Measurements from ENCODE around the gene APOB. TPM values are rescaled to one million over a fixed set of nuclear protein-coding genes. Genes with fewer than 3 reads are reported as not detected.

APOB gene
- total and polyA plus RNA-seq, 2 of the 13 experiments (the other 11 are each of a cell fraction or from before 2014, with no cell fraction given): 1,569 to 2,515 TPM

DNA sequence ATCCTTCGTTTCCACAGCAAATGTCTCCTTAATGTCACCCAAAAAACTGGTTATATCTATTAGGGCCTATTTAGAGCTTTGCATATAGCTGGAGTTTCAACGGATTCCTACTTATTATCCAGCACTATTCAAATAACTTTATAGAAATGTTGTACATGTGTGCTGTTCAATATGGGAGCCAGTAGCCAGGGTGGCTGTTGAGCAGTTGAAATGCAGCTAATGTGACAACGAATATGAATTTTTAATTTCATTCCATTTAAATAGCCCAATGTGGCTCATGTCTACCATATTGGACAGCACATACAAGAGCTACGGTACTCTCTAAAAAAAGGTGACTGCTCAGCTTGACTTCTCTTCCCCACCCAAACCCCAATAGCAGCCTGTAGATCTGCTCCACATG lies 2.4 kb downstream of the APOB start (continued):
- TF ChIP-seq, protein P1, sequence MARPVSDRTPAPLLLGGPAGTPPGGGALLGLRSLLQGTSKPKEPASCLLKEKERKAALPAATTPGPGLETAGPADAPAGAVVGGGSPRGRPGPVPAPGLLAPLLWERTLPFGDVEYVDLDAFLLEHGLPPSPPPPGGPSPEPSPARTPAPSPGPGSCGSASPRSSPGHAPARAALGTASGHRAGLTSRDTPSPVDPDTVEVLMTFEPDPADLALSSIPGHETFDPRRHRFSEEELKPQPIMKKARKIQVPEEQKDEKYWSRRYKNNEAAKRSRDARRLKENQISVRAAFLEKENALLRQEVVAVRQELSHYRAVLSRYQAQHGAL (CRISPR knock-in tag; IDR thresholded peaks at IDR 0.05; ENCODE audit: not compliant biosample characterization): no peak
- no peak for TF ChIP-seq CENPX (CRISPR knock-in tag; IDR thresholded peaks at IDR 0.05)

DNA sequence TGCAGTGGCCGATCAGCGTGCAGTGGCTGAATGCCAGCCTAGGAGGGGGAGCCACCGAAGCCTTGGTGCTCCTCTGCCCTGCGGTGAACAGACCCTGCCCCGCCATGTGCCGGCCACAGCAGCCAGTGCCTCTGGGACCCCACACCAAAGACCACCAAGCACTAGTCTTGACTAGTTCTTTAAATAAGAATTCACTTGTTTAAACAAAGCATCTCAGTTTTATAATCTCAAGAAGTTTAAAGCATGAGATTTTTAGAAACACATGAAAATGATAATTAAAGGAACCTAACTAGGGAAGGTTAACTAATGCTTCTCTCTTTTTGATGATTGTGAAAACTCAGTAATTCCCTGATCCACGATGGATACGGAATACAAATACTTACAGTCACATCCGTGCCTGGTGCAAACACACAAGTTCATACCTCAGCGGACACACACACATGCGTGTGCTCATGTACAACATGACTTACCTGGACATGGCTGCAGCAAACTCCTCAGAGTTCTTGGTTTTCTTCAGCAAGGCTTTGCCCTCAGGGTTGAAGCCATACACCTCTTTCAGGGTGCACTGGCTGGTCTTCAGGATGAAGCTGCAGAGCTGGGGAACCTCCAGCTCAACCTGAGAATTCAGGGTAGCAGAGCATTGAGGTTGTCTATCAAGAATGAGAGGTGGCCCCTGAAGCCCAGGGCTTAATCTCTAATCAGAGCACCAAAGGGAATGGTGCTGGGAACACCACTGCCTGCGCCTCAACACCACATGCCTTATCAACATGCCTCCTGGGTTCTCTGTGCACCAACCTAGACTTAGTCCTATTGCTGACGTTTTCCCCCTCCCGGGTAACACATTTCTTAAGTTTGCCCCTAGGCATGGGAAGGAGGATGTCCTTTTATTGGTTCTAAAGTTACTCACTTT lies 3.1 kb downstream of the APOB start:
- no peaks in the 10 kb centered on the region; a peak in 1 of 5 replicates for H3K27me3 ChIP-seq (ENCODE audit: control insufficient read depth in 1 of 2, insufficient read depth in 2 of 2, low read length in 2 of 2)
- FAIRE-seq (no peak), DNase-seq (ENCODE audit: low spot score) (no peak), ATAC-seq (no peak)
- BruUV-seq (replicated peaks): no TSS peak
- no peak overlapping the region for H2AFZ ChIP-seq (ENCODE audit: low read length)
- peaks cover 76% of the 10 kb centered on the region for H4K20me1 ChIP-seq (ENCODE audit: insufficient read depth, low read length)
- H3K9ac ChIP-seq (ENCODE audit: insufficient read depth, low read depth, low read length): peak overlapping the region; percentile 98
- in situ Hi-C loops (cut with HindIII; ENCODE audit: extremely low pct_ligation_motif_present, low pct_unique_long_range_greater_than_20kb) (loop anchor here (5.0 kb wide), 1 partner anchor 77 kb away; no protein-coding TSS in a partner anchor), intact Hi-C loops (cut with micrococcal nuclease; ENCODE audit: unreplicated experiment) (no loop called here)
- WGBS (ENCODE audit: low lambda C conversion rate): 33% methylated on average over 13 of the region's 14 CpGs
- POLR2A ChIA-PET: interaction anchor here (0.9 to 13.2 kb wide), 19 partner anchors 8 to 121 kb away, joined by 3 to 317 read pairs (median 9); no protein-coding TSS in a partner anchor
- H3K4me1 ChIP-seq (ENCODE audit: insufficient read depth, low read length): peaks cover 76% of the 10 kb centered on the region
- peak overlapping the region; percentile 93 for H3K4me2 ChIP-seq (ENCODE audit: low read depth, low read length)
- peak overlapping the region; percentile 88 to 96 (median 91) for H3K4me3 ChIP-seq (replicated peaks in 1 of 3; ENCODE audit: insufficient read depth in 1 of 3, low read depth in 2 of 3, low read length in 3 of 3)
- peaks cover 44 to 73% of the 10 kb centered on the region in 2 experiments for H3K36me3 ChIP-seq (replicated peaks in 1 of 2; ENCODE audit: control insufficient read depth in 1 of 2, insufficient read depth in 2 of 2, low read length in 2 of 2)
- CTCF ChIA-PET (ENCODE audit: low intra/inter-chr PET ratio, low total read pairs): interaction anchor here (4.7 kb wide), 1 partner anchor 77 kb away, joined by 92 read pairs; no protein-coding TSS in a partner anchor
- H3K9me3 ChIP-seq (ENCODE audit: low read length): no peaks in the 10 kb centered on the region
- peaks cover 94% of the 10 kb centered on the region for H3K79me2 ChIP-seq (ENCODE audit: insufficient read depth, low read length)
- H3K27ac ChIP-seq (ENCODE audit: extremely low read length, insufficient read depth, low read length): peak overlapping the region; percentile 99
- TF ChIP-seq FOXJ3 (CRISPR knock-in tag; IDR thresholded peaks at IDR 0.05; ENCODE audit: borderline replicate concordance) (no peak), AGO1 (IDR thresholded peaks at IDR 0.05; ENCODE audit: low read depth, low read length, poor library complexity, severe bottlenecking) (peak; percentile 49), RFXAP (CRISPR knock-in tag; IDR thresholded peaks at IDR 0.05; ENCODE audit: borderline replicate concordance) (peak; percentile 33; the same call in 1 of the 2 replicates), BCL6 (CRISPR knock-in tag; IDR thresholded peaks at IDR 0.05) (no peak), ZNF883 (CRISPR knock-in tag; IDR thresholded peaks at IDR 0.05; ENCODE audit: not compliant biosample characterization) (no peak), ASH2L (IDR thresholded peaks at IDR 0.05; ENCODE audit: insufficient read length, low read depth, low read length) (no peak), ZNF766 (CRISPR knock-in tag; IDR thresholded peaks at IDR 0.05; ENCODE audit: borderline replicate concordance) (0 out of 2 replicates have a peak, but pooled peaks have one; percentile 25), RXRB (CRISPR knock-in tag; IDR thresholded peaks at IDR 0.05; ENCODE audit: borderline replicate concordance) (peak; percentile 39; the same call in 1 of the 2 replicates)
- TF ChIP-seq, protein P2, sequence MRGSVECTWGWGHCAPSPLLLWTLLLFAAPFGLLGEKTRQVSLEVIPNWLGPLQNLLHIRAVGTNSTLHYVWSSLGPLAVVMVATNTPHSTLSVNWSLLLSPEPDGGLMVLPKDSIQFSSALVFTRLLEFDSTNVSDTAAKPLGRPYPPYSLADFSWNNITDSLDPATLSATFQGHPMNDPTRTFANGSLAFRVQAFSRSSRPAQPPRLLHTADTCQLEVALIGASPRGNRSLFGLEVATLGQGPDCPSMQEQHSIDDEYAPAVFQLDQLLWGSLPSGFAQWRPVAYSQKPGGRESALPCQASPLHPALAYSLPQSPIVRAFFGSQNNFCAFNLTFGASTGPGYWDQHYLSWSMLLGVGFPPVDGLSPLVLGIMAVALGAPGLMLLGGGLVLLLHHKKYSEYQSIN (CRISPR knock-in tag; IDR thresholded peaks at IDR 0.05; ENCODE audit: borderline replicate concordance): no peak
- TF ChIP-seq, protein P3, sequence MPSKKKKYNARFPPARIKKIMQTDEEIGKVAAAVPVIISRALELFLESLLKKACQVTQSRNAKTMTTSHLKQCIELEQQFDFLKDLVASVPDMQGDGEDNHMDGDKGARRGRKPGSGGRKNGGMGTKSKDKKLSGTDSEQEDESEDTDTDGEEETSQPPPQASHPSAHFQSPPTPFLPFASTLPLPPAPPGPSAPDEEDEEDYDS (CRISPR knock-in tag; IDR thresholded peaks at IDR 0.05): no peak
- TF ChIP-seq, protein P4, sequence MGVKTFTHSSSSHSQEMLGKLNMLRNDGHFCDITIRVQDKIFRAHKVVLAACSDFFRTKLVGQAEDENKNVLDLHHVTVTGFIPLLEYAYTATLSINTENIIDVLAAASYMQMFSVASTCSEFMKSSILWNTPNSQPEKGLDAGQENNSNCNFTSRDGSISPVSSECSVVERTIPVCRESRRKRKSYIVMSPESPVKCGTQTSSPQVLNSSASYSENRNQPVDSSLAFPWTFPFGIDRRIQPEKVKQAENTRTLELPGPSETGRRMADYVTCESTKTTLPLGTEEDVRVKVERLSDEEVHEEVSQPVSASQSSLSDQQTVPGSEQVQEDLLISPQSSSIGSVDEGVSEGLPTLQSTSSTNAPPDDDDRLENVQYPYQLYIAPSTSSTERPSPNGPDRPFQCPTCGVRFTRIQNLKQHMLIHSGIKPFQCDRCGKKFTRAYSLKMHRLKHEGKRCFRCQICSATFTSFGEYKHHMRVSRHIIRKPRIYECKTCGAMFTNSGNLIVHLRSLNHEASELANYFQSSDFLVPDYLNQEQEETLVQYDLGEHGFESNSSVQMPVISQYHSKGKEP (CRISPR knock-in tag; IDR thresholded peaks at IDR 0.05): 0 out of 2 replicates have a peak, but pooled peaks have one; percentile 32
- TF ChIP-seq, protein P5, sequence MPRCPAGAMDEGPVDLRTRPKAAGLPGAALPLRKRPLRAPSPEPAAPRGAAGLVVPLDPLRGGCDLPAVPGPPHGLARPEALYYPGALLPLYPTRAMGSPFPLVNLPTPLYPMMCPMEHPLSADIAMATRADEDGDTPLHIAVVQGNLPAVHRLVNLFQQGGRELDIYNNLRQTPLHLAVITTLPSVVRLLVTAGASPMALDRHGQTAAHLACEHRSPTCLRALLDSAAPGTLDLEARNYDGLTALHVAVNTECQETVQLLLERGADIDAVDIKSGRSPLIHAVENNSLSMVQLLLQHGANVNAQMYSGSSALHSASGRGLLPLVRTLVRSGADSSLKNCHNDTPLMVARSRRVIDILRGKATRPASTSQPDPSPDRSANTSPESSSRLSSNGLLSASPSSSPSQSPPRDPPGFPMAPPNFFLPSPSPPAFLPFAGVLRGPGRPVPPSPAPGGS (CRISPR knock-in tag; IDR thresholded peaks at IDR 0.05): 0 out of 2 replicates have a peak, but pooled peaks have one; percentile 41

Measured in HepG2 (cell line).